GM12875 (cell line): Measurements from ENCODE around the gene GPR4.
A peak's percentile ranks its signal among the peaks of the same experiment; 100 is the strongest.

ENCODE experiments used
- H3K4me3 ChIP-seq: one replicate; pipeline ENCODE4 v1.5.1; 2011; ENCODE audit warnings: low read depth, low read length, control low read depth
- TF ChIP-seq, protein P1 (sequence below): IDR thresholded peaks from 2 replicates; pipeline ENCODE4 v1.5.1; 2011; ENCODE audit warnings: low read depth, mild to moderate bottlenecking, control low read depth, inconsistent platforms, low read length, moderate library complexity, borderline replicate concordance; ENCODE audit not compliant: insufficient read depth

Gene GPR4

DNA sequence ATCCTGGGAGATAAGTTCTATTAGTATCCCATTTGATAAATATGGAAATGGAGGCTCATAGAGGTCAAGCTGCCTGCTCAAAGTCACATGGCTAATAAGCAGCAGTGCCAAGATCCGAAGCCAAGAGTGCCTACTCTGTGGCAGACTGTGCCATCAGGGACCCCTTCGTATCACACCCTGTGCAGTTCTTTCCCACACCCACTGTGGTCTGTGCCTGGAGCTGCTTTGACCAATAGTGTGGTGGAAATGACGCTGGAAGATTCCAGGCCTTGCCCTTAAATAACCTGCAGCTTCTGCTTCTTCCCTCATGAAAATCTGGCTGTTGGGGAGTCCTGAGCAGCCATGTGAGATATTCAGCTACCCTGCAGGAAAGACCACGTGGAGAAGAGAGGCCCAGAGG, 27.5 kb downstream of the GPR4 start:
- TF ChIP-seq, protein P1, sequence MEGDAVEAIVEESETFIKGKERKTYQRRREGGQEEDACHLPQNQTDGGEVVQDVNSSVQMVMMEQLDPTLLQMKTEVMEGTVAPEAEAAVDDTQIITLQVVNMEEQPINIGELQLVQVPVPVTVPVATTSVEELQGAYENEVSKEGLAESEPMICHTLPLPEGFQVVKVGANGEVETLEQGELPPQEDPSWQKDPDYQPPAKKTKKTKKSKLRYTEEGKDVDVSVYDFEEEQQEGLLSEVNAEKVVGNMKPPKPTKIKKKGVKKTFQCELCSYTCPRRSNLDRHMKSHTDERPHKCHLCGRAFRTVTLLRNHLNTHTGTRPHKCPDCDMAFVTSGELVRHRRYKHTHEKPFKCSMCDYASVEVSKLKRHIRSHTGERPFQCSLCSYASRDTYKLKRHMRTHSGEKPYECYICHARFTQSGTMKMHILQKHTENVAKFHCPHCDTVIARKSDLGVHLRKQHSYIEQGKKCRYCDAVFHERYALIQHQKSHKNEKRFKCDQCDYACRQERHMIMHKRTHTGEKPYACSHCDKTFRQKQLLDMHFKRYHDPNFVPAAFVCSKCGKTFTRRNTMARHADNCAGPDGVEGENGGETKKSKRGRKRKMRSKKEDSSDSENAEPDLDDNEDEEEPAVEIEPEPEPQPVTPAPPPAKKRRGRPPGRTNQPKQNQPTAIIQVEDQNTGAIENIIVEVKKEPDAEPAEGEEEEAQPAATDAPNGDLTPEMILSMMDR, result no peak
- no peak overlapping the region for H3K4me3 ChIP-seq

DNA sequence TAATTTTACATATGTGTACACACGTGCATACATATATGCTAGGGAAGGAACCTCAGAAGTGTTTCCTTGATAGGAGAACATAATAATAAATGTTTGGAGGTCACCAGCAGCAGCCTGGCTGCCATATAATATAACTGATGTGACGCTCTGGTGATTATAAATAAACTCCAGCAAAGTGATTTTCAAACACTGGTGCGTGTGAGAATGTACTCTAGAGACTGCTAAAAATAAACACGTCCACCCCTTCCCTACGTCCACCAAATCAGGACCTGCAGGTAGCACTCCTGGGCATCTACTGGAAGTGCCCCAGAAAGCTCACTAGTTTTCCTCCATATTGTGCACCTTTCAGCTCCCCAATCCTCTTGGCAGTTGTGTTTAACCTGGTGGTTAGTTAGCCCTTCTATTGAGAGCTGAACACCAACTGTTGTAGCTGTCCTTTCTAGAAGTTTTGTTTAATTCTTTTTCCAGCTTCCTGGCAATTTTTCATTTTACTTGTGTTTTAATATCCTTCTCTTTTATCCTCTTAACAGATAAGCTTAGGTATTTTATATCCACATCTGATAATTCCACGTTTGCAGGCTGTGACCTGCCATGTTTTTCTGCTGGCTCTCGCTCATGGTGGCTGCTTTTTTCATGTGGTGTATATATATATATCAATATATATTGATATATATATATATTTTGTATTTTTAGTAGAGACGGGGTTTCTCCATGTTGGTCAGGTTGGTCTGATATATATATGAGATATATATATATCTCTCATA, 30.4 kb downstream of the GPR4 start:
- TF ChIP-seq, protein P1, result no peak
- H3K4me3 ChIP-seq, result no peak overlapping the region

DNA sequence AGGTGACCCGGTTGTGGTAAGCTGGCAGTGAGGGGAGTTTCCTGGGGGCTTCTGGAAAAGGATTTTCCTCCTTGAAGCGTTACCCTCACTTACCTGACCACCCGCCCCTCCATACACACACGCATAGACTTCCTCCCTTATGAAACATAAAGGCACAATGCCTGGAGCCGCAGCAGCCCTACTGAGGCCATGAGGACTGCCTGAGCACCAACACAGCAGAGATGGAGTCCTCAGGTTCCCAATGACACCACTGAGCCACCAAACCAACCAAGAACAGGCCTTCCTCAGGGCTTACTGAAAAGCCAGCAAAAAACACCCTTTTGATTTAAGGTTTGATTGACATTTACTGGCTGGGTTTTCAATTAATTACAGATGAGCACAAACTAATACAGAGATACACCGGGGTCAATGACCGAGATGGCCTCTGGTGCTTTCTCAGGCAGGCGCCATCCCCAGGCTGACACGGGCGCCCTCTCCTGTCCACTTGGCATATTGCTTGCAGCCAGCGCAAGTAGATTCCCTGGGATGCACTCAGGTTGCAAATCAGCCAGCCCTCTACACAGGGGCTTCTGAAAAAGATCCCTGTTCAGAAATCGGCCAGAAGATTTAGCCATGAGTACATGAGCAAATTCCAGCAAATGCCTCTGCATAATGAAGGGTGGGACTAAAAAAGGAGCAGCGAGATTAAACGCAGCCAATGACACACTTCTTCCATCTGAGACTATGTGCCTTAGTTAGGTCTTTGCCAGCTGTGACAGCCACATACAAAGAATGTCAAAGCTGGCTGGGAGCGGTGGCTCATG, 32.2 kb downstream of the GPR4 start:
- TF ChIP-seq, protein P1, result peak; percentile 82
- no peak overlapping the region for H3K4me3 ChIP-seq

DNA sequence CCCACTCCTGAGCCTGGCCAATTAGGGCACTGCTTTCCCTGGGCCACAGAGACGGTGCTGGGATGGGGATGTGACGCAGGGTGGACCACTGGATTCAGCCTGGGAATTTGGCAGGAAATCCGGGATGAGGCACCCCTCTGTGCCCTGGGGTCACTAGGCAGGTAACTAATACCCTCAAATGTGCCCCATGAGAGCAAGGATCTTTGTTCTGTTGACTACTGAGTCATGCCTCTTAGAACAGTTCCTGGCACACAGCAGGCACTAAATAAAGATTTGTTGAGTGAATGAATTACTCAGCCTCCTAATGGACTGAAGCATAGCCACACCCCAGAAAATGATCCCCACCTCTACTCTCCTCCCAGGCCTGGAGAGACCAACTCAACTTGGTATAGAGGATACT, 33.3 kb downstream of the GPR4 start:
- H3K4me3 ChIP-seq, result no peak overlapping the region
- TF ChIP-seq, protein P1, result no peak

DNA sequence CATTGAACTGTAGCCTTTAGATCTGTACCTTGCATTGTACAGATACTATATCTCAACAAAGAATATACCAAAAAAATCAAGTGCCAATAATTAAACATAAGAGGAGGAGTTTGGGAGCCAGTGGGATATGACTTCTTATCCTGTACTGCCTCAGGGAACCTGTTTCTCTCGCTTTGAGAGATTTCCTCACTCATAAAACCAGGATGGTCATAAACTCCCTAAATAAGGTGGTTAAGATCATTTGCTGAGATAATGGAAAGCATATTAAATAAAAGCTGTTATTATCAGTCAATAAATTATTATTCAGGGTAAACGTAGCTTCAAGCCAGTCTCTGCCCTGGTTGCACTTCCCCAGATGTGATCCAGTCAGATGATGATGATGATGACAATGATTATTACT, 34.4 kb downstream of the GPR4 start:
- no peak overlapping the region for H3K4me3 ChIP-seq
- TF ChIP-seq, protein P1, result no peak

DNA sequence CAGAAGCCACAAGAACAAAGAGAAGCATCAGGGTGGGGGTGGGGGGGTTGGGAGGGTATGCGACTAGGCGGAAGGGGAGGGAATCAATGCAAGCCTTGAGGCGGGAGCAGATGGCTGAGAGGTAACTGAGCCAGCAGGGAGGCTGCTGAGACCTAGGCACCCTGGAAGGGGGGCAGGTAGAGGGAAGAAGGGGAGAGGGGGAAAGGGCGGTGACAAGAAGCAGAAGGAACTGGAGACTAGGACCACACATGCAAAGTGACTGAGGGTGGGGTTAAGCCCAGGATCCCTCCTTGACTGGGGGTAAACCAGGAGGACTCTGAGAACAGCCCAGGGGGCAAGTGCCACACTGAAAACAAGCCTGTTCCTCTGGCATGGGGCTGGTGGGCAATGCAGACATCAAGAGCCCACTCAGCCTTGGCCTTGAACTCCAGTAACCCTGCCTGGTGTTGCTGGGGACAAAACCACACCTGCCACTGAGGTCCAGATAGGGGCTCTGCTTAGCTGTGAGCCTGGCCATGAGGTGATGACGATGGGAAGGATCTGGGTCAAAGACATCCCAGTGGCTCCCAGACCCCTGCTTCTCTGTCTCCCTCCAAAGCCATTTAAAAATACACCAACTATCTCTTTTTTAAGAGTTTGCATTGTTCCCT, 37.8 kb downstream of the GPR4 start:
- H3K4me3 ChIP-seq, result no peak overlapping the region
- TF ChIP-seq, protein P1, result no peak
